Measurements from ENCODE around the gene AK9. TPM values are rescaled to one million over a fixed set of nuclear protein-coding genes. Genes with fewer than 3 reads are reported as not detected.

AK9 gene
- polyA plus RNA-seq, 1 of the 3 experiments (the other 2 are of a cell fraction): 0.76 TPM

- DNase-seq: no peak
- H3K27me3 ChIP-seq (ENCODE audit: insufficient read depth): no peaks in the 10 kb centered on the region
- TF ChIP-seq REST (IDR thresholded peaks at IDR 0.05; ENCODE audit: low read depth, low read length) (no peak), MXI1 (IDR thresholded peaks at IDR 0.05; ENCODE audit: low read depth, low read length) (no peak), RFX5 (IDR thresholded peaks at IDR 0.05; ENCODE audit: low read length) (no peak), FOXM1 (IDR thresholded peaks at IDR 0.05; ENCODE audit: low read depth) (no peak), JUND (IDR thresholded peaks at IDR 0.05) (no peak), FOXJ3 (CRISPR knock-in tag; IDR thresholded peaks at IDR 0.05) (no peak), PBX3 (IDR thresholded peaks at IDR 0.05) (no peak), FOSL2 (IDR thresholded peaks at IDR 0.05; ENCODE audit: borderline replicate concordance, low read depth) (no peak), USF1 (IDR thresholded peaks at IDR 0.05; ENCODE audit: borderline replicate concordance, low read depth) (no peak), ZBTB33 (IDR thresholded peaks at IDR 0.05; ENCODE audit: borderline replicate concordance, low read depth) (no peak), EZH2phosphoT487 (IDR thresholded peaks at IDR 0.05; ENCODE audit: borderline replicate concordance, low read depth) (no peak), ELF1 (IDR thresholded peaks at IDR 0.05) (no peak), RXRA (IDR thresholded peaks at IDR 0.05; ENCODE audit: borderline replicate concordance, low read depth) (no peak), MEF2A (IDR thresholded peaks at IDR 0.05; ENCODE audit: borderline replicate concordance, low read depth) (no peak), GABPA (IDR thresholded peaks at IDR 0.05; ENCODE audit: low read depth) (no peak), TAF1 (IDR thresholded peaks at IDR 0.05; ENCODE audit: borderline replicate concordance, low read depth, low read length) (no peak), YY1 (IDR thresholded peaks at IDR 0.05; ENCODE audit: low read depth) (no peak), SMC3 (IDR thresholded peaks at IDR 0.05; ENCODE audit: low read depth, low read length) (no peak), GATA2 (CRISPR knock-in tag; IDR thresholded peaks at IDR 0.05) (no peak), POLR2AphosphoS5 (IDR thresholded peaks at IDR 0.05; ENCODE audit: low read depth, low read length) (no peak)
- H3K27ac ChIP-seq (ENCODE audit: low read depth in 2 of 2, low read length in 1 of 2): no peak overlapping the region
- H3F3A ChIP-seq (replicated peaks; ENCODE audit: insufficient read depth): peaks cover 5% of the 10 kb centered on the region
- H3K9ac ChIP-seq: no peak overlapping the region
- H3K4me2 ChIP-seq: no peak overlapping the region
- 92% methylated on average over 6 of the region's 7 CpGs for WGBS (ENCODE audit: low lambda C conversion rate)
- peaks cover 0 to 7% of the 10 kb centered on the region in 2 experiments; a peak in 2 of 4 replicates for H3K4me1 ChIP-seq (ENCODE audit: control insufficient read depth in 1 of 2, insufficient read depth in 2 of 2, low read depth in 1 of 2, low read length in 1 of 2)
- H2AFZ ChIP-seq (ENCODE audit: low read depth): no peak overlapping the region
- CTCF ChIA-PET: interaction anchor here (1.0 kb wide), 1 partner anchor 297 kb away, joined by 3 read pairs; no protein-coding TSS in a partner anchor
- H3K36me3 ChIP-seq (replicated peaks in 1 of 2; ENCODE audit: control insufficient read depth in 1 of 2, insufficient read depth in 2 of 2, low read length in 1 of 2): peaks cover 0 to 9% of the 10 kb centered on the region in 2 experiments
- POLR2A ChIA-PET: no interaction called here
- no peaks in the 10 kb centered on the region for H3K79me2 ChIP-seq (ENCODE audit: insufficient read depth)
- H3K9me3 ChIP-seq: no peaks in the 10 kb centered on the region
- H3K9me2 ChIP-seq: no peaks in the 10 kb centered on the region
- no peak overlapping the region for H3K4me3 ChIP-seq (ENCODE audit: low read depth in 2 of 2, low read length in 1 of 2)
- H4K20me1 ChIP-seq (ENCODE audit: insufficient read depth): no peaks in the 10 kb centered on the region
Observed at GRCh38 chr6:109740787-109741186, 49.8 kb upstream of the AK9 start.
